DMS53 treated with DMSO at 0.1 percent for 48 hours (cell line): ENCODE data around the gene TSSC4.

Source experiments
- DNase-seq: peaks from one replicate; lab custom pipeline; 2025; ENCODE audit not compliant: unreplicated experiment; lab: John Stamatoyannopoulos, UW

The TSSC4 gene

GRCh38 chr11:2398664-2399355 is 1.7 kb upstream of the TSSC4 start:
- no peak for DNase-seq

GRCh38 chr11:2399488-2400068 is 972 bp upstream of the TSSC4 start:
- DNase-seq, result no peak

GRCh38 chr11:2400762-2401435 is 349 bp downstream of the TSSC4 start:
- DNase-seq, result no peak

- no peak for DNase-seq
These were observed 960 bp downstream of the TSSC4 start for GRCh38 chr11:2401436-2401984.

- no peak for DNase-seq
These were observed 1.6 kb downstream of the TSSC4 start for GRCh38 chr11:2402106-2402505.

GRCh38 chr11:2402890-2403645 is 2.5 kb downstream of the TSSC4 start:
- no peak for DNase-seq

- no peak for DNase-seq
These were observed 4.2 kb downstream of the TSSC4 start for GRCh38 chr11:2404735-2405196.

GRCh38 chr11:2406451-2406850 is 5.9 kb downstream of the TSSC4 start:
- no peak for DNase-seq

GRCh38 chr11:2406878-2407410 is 6.4 kb downstream of the TSSC4 start:
- no peak for DNase-seq

- DNase-seq, result no peak
These were observed 8.1 kb downstream of the TSSC4 start for GRCh38 chr11:2408671-2409070.

GRCh38 chr11:2409126-2409525 is 8.6 kb downstream of the TSSC4 start:
- no peak for DNase-seq

- DNase-seq, result no peak
These were observed 9.3 kb downstream of the TSSC4 start for GRCh38 chr11:2409611-2410468.

- DNase-seq, result no peak
These were observed 10.1 kb downstream of the TSSC4 start for GRCh38 chr11:2410616-2411015.

GRCh38 chr11:2411446-2412305 is 11.1 kb downstream of the TSSC4 start:
- no peak for DNase-seq

- DNase-seq, result no peak
These were observed 11.8 kb downstream of the TSSC4 start for GRCh38 chr11:2412323-2412722.

- DNase-seq, result no peak
These were observed 13.4 kb downstream of the TSSC4 start for GRCh38 chr11:2413742-2414579.

GRCh38 chr11:2414616-2415015 is 14.1 kb downstream of the TSSC4 start:
- no peak for DNase-seq

GRCh38 chr11:2415171-2415570 is 14.6 kb downstream of the TSSC4 start:
- DNase-seq, result no peak
